HCT116 (cell line): ENCODE data around the gene RRP12. TPM values are rescaled to one million over a fixed set of nuclear protein-coding genes. Genes with fewer than 3 reads are reported as not detected.

Source experiments
- ATAC-seq: fragments of 200-7000 bp; cut with Tn5 transposase; 2 replicates; pipeline ENCODE4 v1.9.1; 2020; ENCODE audit warnings: mild to moderate bottlenecking, moderate library complexity
- BruUV-seq: library from RNA; stranded (reverse); fragments of 400-500 nt; replicated peaks from 2 replicates; lab custom pipeline; 2021; lab: Mats Ljungman, UMichigan
- CTCF ChIA-PET: fragments of 300-600 bp; sonication (Branson Sonifier 250); formaldehyde crosslinking; loops from one replicate; lab custom pipeline; 2021; ENCODE audit warnings: antibody characterized with exemption; lab: Charles Lee
- POLR2A ChIA-PET: fragments of 300-600, 350-600 bp; sonication (Branson Sonifier 250); formaldehyde crosslinking; loops from one replicate; lab custom pipeline; 2021; ENCODE audit warnings: antibody characterized with exemption; lab: Charles Lee
- RAD21 ChIA-PET, 2 experiments: fragments of 300-600 bp; sonication (Branson Sonifier 250); formaldehyde crosslinking; loops; one replicate each; lab custom pipeline; 2023; ENCODE audit warnings: low total read pairs in 2 of 2; ENCODE audit not compliant: uncharacterized antibody in 2 of 2, unreplicated experiment in 2 of 2, low non-redundant PET in 1 of 2; lab: Charles Lee
- DNase-seq: peaks from one replicate; pipeline ENCODE4 v3.0.0-alpha.2; 2010; ENCODE audit warnings: low read depth, low spot score
- H2AFZ ChIP-seq: fragments of 200-600 bp; shearing (Covaris generic), sonication (generic); 2 replicates; pipeline ENCODE4 v1.6.1; 2017; ENCODE audit warnings: low read depth, mixed run types, mixed read lengths, antibody characterized with exemption, low read length; ENCODE audit not compliant: poor library complexity, severe bottlenecking
- H3K27ac ChIP-seq: 2 replicates; pipeline ENCODE4 v1.5.1; 2012; ENCODE audit warnings: low read depth, low read length
- H3K27me3 ChIP-seq: fragments of 200-600 bp; sonication (generic); 2 replicates; pipeline ENCODE4 v1.6.1; 2016; ENCODE audit warnings: mixed run types, low read length, mixed read lengths; ENCODE audit not compliant: insufficient read depth
- H3K36me3 ChIP-seq, 2 experiments: fragments of 200-500 bp in 1 of 2; fragments of 200-600 bp in 1 of 2; sonication (Bioruptor generic) in 1 of 2; sonication (generic) in 1 of 2; 2 replicates each; pipeline versions ENCODE4 v1.5.1 to v1.6.1; 2014 to 2016; ENCODE audit warnings: low read length in 2 of 2, inconsistent platforms in 1 of 2, mixed read lengths in 1 of 2, mixed run types in 1 of 2; ENCODE audit not compliant: insufficient read depth in 2 of 2, control insufficient read depth in 1 of 2
- H3K4me1 ChIP-seq, 2 experiments: fragments of 200-600 bp in 1 of 2; sonication (generic) in 1 of 2; 2 replicates each; pipeline versions ENCODE4 v1.5.1 to v1.6.1; 2012 to 2017; ENCODE audit warnings: low read length in 2 of 2, inconsistent platforms in 1 of 2, mild to moderate bottlenecking in 1 of 2, mixed read lengths in 1 of 2, mixed run types in 1 of 2, moderate library complexity in 1 of 2; ENCODE audit not compliant: insufficient read depth in 2 of 2, control insufficient read depth in 1 of 2
- H3K4me2 ChIP-seq: fragments of 200-600 bp; sonication (generic); 2 replicates; pipeline ENCODE4 v1.6.1; 2017; ENCODE audit warnings: mixed run types, low read length, mixed read lengths
- H3K4me3 ChIP-seq, 2 experiments: fragments of 200-600 bp in 1 of 2; sonication (generic) in 1 of 2; replicated peaks in 1 of 2; 2 replicates each; pipeline ENCODE4 v1.5.1; 2011 to 2016; ENCODE audit warnings: low read length in 2 of 2, control low read depth in 1 of 2, low read depth in 1 of 2, mild to moderate bottlenecking in 1 of 2, mixed read lengths in 1 of 2, mixed run types in 1 of 2
- H3K79me2 ChIP-seq: fragments of 200-600 bp; sonication (generic); 2 replicates; pipeline ENCODE4 v1.6.1; 2017; ENCODE audit warnings: mild to moderate bottlenecking, mixed run types, low read length, moderate library complexity, mixed read lengths; ENCODE audit not compliant: insufficient read depth
- H3K9ac ChIP-seq: fragments of 200-600 bp; sonication (generic); 2 replicates; pipeline ENCODE4 v1.6.1; 2016; ENCODE audit warnings: low read length, mixed read lengths
- H3K9me2 ChIP-seq: fragments of 200-600 bp; sonication (generic), shearing (Covaris generic); 2 replicates; pipeline ENCODE4 v1.6.1; 2017; ENCODE audit warnings: mixed run types, mild to moderate bottlenecking, moderate library complexity; ENCODE audit not compliant: insufficient read depth
- H3K9me3 ChIP-seq, 2 experiments: fragments of 200-500 bp in 1 of 2; fragments of 200-600 bp in 1 of 2; sonication (Bioruptor generic) in 1 of 2; sonication (generic) in 1 of 2; 2 replicates each; pipeline ENCODE4 v1.6.1; 2014 to 2017; ENCODE audit warnings: low read length in 2 of 2, mixed read lengths in 2 of 2, inconsistent platforms in 1 of 2, low read depth in 1 of 2, mild to moderate bottlenecking in 1 of 2, mixed run types in 1 of 2, moderate library complexity in 1 of 2; ENCODE audit not compliant: control insufficient read depth in 1 of 2, insufficient read depth in 1 of 2
- H4K20me1 ChIP-seq: fragments of 200-600 bp; sonication (generic), shearing (Covaris generic); 2 replicates; pipeline ENCODE4 v1.6.1; 2017; ENCODE audit warnings: mixed run types, mild to moderate bottlenecking, moderate library complexity; ENCODE audit not compliant: insufficient read depth
- CEBPB ChIP-seq: IDR thresholded peaks from 2 replicates; pipeline ENCODE4 v1.6.1; 2012; ENCODE audit warnings: low read depth
- EGR1 ChIP-seq: IDR thresholded peaks from 2 replicates; pipeline ENCODE4 v1.6.1; 2012; ENCODE audit warnings: low read depth
- ELF1 ChIP-seq: IDR thresholded peaks from 2 replicates; pipeline ENCODE4 v1.6.1; 2012; ENCODE audit warnings: low read depth, borderline replicate concordance
- EZH2phosphoT487 ChIP-seq: fragments of 200-600 bp; IDR thresholded peaks from 2 replicates; pipeline ENCODE4 v1.6.1; 2018; ENCODE audit warnings: antibody characterized with exemption, borderline replicate concordance
- JUND ChIP-seq: IDR thresholded peaks from 2 replicates; pipeline ENCODE4 v1.6.1; 2012
- POLR2AphosphoS5 ChIP-seq: IDR thresholded peaks from 2 replicates; pipeline ENCODE4 v1.6.1; 2011; ENCODE audit warnings: mild to moderate bottlenecking, low read depth, low read length, moderate library complexity
- RAD21 ChIP-seq: IDR thresholded peaks from 2 replicates; pipeline ENCODE4 v1.6.1; 2012; ENCODE audit warnings: low read depth, mild to moderate bottlenecking
- SP1 ChIP-seq: IDR thresholded peaks from 2 replicates; pipeline ENCODE4 v1.6.1; 2012; ENCODE audit warnings: low read depth
- SRF ChIP-seq: IDR thresholded peaks from 2 replicates; pipeline ENCODE4 v1.6.1; 2012; ENCODE audit warnings: low read depth
- ZFX ChIP-seq: fragments of 450-650 bp; IDR thresholded peaks from 2 replicates; pipeline ENCODE4 v1.6.1; 2017
- ZNF274 ChIP-seq: fragments of 200-500 bp; sonication (Bioruptor generic); IDR thresholded peaks from 2 replicates; pipeline ENCODE4 v1.6.1; 2014; ENCODE audit warnings: mild to moderate bottlenecking, low read depth, low read length, inconsistent platforms
- intact Hi-C: fragments of 100-400 bp; cut with micrococcal nuclease; formaldehyde crosslinking; loops from 2 replicates; pipeline ENCODE4 v1.10.0; 2022
- total RNA-seq: library from RNA; stranded (reverse); gene quantifications from one replicate; pipeline ENCODE4 v1.2.1, GENCODE V29; 2021; ENCODE audit not compliant: unreplicated experiment
- TF ChIP-seq, protein P1 (sequence below): IDR thresholded peaks from 2 replicates; pipeline ENCODE4 v1.6.1; 2012
- TF ChIP-seq, protein P2 (sequence below): IDR thresholded peaks from 2 replicates; pipeline ENCODE4 v1.6.1; 2012
- TF ChIP-seq, protein P3 (sequence below): IDR thresholded peaks from 2 replicates; pipeline ENCODE4 v1.6.1; 2011; ENCODE audit warnings: mild to moderate bottlenecking, low read length, moderate library complexity; ENCODE audit not compliant: insufficient replicate concordance; ENCODE audit errors: extremely low read depth
- TF ChIP-seq, protein P4 (sequence below), 3 experiments: fragments of 200-600 bp in 1 of 3; sonication (generic) in 1 of 3; IDR thresholded peaks in 2 of 3; conservative IDR thresholded peaks in 1 of 3; 2 replicates each; pipeline ENCODE4 v1.5.1; 2012 to 2017; ENCODE audit warnings: low read depth in 2 of 3, low read length in 2 of 3, antibody characterized with exemption in 1 of 3, borderline replicate concordance in 1 of 3, control low read depth in 1 of 3, mild to moderate bottlenecking in 1 of 3, mixed read lengths in 1 of 3, mixed run types in 1 of 3, moderate library complexity in 1 of 3; ENCODE audit not compliant: insufficient read depth in 1 of 3

RRP12 gene
- total RNA-seq, 1 experiment from 2014 or later, result 67.0 TPM

DNA sequence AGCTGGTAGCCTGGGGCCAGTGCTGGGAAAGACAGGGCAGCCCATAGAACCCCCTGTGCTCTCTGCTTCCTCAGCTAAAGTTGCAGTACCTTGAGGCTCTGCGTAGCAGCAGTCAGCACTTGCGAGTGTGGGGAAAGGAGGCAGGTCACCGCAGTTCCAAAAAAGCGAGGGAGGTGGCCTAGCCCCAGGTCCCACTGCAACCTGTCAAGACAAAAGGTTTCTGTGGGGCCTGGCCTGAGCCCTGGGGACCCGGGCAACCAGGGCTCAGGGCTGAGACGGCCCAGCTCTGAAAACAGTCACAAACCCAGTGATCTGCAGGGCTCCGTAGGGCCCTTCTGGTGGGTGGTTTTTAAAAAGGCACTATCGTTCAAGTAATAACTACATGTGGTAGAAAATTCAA, 19.5 kb downstream of the RRP12 start:
- H3K4me2 ChIP-seq, result no peak overlapping the region
- no peak overlapping the region for H2AFZ ChIP-seq
- H3K9ac ChIP-seq, result no peak overlapping the region
- BruUV-seq, result no TSS peak
- intact Hi-C loops, result no loop called here
- CTCF ChIA-PET, result no interaction called here
- no peaks in the 10 kb centered on the region for H3K27me3 ChIP-seq
- H3K36me3 ChIP-seq, result peaks cover 13 to 43% of the 10 kb centered on the region in 2 experiments
- H3K4me1 ChIP-seq, result no peaks in the 10 kb centered on the region
- DNase-seq (no peak), ATAC-seq (no peak)
- H3K27ac ChIP-seq, result no peak overlapping the region
- no peaks in the 10 kb centered on the region for H3K9me2 ChIP-seq
- H3K79me2 ChIP-seq, result 0 out of 2 replicates have a peak, but pooled peaks cover 4% of the 10 kb centered on the region
- TF ChIP-seq JUND, result no peak
- TF ChIP-seq, protein P1, sequence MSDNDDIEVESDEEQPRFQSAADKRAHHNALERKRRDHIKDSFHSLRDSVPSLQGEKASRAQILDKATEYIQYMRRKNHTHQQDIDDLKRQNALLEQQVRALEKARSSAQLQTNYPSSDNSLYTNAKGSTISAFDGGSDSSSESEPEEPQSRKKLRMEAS, result no peak
- TF ChIP-seq, protein P2, sequence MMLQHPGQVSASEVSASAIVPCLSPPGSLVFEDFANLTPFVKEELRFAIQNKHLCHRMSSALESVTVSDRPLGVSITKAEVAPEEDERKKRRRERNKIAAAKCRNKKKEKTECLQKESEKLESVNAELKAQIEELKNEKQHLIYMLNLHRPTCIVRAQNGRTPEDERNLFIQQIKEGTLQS, result no peak
- no peak for TF ChIP-seq SP1
- no peak for TF ChIP-seq SRF
- no peak for TF ChIP-seq CEBPB
- TF ChIP-seq EGR1, result no peak
- TF ChIP-seq, protein P3, sequence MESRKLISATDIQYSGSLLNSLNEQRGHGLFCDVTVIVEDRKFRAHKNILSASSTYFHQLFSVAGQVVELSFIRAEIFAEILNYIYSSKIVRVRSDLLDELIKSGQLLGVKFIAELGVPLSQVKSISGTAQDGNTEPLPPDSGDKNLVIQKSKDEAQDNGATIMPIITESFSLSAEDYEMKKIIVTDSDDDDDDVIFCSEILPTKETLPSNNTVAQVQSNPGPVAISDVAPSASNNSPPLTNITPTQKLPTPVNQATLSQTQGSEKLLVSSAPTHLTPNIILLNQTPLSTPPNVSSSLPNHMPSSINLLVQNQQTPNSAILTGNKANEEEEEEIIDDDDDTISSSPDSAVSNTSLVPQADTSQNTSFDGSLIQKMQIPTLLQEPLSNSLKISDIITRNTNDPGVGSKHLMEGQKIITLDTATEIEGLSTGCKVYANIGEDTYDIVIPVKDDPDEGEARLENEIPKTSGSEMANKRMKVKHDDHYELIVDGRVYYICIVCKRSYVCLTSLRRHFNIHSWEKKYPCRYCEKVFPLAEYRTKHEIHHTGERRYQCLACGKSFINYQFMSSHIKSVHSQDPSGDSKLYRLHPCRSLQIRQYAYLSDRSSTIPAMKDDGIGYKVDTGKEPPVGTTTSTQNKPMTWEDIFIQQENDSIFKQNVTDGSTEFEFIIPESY, result no peak
- no peak for TF ChIP-seq EZH2phosphoT487
- TF ChIP-seq POLR2AphosphoS5, result no peak
- no peak for TF ChIP-seq ZFX
- TF ChIP-seq RAD21, result no peak
- TF ChIP-seq, protein P4, sequence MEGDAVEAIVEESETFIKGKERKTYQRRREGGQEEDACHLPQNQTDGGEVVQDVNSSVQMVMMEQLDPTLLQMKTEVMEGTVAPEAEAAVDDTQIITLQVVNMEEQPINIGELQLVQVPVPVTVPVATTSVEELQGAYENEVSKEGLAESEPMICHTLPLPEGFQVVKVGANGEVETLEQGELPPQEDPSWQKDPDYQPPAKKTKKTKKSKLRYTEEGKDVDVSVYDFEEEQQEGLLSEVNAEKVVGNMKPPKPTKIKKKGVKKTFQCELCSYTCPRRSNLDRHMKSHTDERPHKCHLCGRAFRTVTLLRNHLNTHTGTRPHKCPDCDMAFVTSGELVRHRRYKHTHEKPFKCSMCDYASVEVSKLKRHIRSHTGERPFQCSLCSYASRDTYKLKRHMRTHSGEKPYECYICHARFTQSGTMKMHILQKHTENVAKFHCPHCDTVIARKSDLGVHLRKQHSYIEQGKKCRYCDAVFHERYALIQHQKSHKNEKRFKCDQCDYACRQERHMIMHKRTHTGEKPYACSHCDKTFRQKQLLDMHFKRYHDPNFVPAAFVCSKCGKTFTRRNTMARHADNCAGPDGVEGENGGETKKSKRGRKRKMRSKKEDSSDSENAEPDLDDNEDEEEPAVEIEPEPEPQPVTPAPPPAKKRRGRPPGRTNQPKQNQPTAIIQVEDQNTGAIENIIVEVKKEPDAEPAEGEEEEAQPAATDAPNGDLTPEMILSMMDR (IDR thresholded peaks at IDR 0.05 in 2 of 3, conservative IDR thresholded peaks at IDR 0.05 in 1 of 3; ENCODE audit: borderline replicate concordance in 1 of 3, insufficient read depth in 1 of 3, low read depth in 2 of 3, low read length in 2 of 3), result no peak
- TF ChIP-seq ZNF274, result no peak
- TF ChIP-seq ELF1, result no peak
- RAD21 ChIA-PET, result no interaction called here
- no peaks in the 10 kb centered on the region for H3K9me3 ChIP-seq
- POLR2A ChIA-PET, result no interaction called here
- no peaks in the 10 kb centered on the region for H4K20me1 ChIP-seq
- H3K4me3 ChIP-seq, result no peak overlapping the region
